ENCODE results near the gene FSCN2.
A peak's percentile ranks its signal among the peaks of the same experiment; 100 is the strongest.

Gene FSCN2

DNA sequence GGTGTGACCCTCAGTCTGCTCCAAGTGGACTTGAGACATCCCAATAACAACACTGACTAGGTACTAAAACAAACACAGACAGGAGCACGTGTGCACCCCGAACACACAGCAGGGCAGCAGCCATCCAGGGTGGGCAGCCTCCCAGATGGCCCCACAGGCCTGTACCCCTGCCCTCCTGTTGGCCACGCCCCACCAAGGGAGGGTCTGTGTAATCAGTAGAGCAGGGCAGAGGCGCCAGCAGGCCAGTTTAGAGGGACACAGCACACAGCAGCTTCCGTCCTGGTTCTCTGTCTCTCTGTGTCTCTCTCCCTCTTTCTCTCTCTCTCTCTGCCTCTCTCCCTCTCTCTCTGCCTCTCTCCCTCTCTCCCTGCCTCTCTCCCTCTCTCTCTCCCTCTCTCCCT lies 37.0 kb upstream of the FSCN2 start:
- no peak for DNase-seq (ENCODE audit: low read depth)

GRCh38 chr17:81491761-81492160 lies 36.4 kb upstream of the FSCN2 start:
- no peak for DNase-seq (ENCODE audit: low read depth)

- DNase-seq (ENCODE audit: low read depth), result no peak
These were observed 36.0 kb upstream of the FSCN2 start for GRCh38 chr17:81492202-81492601.

GRCh38 chr17:81492706-81493105 lies 35.5 kb upstream of the FSCN2 start:
- no peak for DNase-seq (ENCODE audit: low read depth)

- no peak for DNase-seq (ENCODE audit: low read depth)
These were observed 34.8 kb upstream of the FSCN2 start for GRCh38 chr17:81493198-81494038.

DNA sequence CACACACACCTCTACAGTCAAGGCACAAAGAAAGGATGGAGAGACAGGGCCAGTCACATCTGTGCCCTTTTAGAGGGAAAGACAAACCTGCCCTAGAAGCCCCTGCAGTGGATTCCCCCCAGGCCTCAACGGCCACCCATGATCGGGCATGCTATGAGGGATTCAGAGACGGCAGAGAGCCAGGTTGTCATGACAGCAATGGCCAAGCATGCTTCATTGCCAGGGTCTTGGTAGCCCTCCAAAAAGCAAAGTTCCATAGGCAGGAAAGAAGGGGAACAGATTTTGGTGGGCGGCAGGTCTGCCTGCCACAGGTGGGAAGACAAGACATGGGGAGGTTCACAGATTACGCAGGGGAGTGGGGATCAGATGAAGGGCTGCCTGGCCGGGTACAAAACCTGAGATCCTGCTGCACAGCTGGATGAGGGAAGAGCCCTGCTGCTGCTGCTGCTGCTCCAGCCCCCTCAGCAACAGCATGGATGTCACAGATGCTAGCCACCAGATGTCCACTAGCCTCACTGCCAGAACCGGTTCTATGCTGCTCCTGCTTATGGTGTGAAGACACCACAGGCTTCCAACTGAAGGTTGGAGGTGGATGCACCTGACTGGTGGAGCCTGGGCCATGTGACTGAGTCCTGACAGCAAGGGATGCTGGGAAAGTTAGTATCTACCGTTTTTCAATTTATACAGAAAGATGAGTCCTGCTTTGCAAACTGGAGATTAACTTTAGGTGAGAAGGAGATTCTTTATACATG lies 33.4 kb upstream of the FSCN2 start:
- no peak for DNase-seq (ENCODE audit: low read depth)

DNA sequence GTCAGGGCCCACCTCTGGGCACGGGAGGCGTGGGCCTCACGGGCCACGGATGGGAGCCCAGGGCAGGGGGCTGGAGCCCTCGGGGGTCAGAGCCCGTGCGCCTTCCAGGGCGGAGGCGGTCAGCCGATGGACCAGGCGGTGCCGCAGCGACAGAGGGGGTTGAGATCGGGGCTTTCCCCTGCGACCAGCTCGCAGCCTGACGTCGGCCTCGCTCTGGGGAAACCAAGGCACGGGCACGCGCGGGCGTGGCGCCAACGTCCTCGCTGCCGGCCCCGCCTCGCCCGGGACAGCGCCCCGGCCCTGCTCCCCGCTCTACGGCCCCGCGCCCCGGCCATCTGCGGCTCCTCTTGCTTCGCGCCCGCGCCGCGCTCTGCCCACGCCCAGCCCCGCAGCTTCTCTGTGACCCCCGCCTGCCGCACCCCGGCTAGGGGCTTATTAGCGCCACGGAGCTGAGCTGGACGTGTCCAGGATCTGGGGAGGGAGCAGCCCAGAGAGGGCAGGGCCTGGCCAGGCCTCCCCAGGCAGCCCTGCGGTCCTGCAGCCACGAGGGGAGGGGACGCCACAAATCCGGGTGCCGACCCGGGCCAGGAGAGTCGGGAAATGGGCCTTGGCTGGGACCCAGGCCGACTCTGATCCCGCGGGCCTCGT lies 29.1 kb upstream of the FSCN2 start:
- DNase-seq (ENCODE audit: low read depth), result no peak

GRCh38 chr17:81499601-81499970 lies 28.6 kb upstream of the FSCN2 start:
- DNase-seq (ENCODE audit: low read depth), result no peak

- DNase-seq (ENCODE audit: low read depth), result no peak
These were observed 28.1 kb upstream of the FSCN2 start for GRCh38 chr17:81500047-81500446.

DNA sequence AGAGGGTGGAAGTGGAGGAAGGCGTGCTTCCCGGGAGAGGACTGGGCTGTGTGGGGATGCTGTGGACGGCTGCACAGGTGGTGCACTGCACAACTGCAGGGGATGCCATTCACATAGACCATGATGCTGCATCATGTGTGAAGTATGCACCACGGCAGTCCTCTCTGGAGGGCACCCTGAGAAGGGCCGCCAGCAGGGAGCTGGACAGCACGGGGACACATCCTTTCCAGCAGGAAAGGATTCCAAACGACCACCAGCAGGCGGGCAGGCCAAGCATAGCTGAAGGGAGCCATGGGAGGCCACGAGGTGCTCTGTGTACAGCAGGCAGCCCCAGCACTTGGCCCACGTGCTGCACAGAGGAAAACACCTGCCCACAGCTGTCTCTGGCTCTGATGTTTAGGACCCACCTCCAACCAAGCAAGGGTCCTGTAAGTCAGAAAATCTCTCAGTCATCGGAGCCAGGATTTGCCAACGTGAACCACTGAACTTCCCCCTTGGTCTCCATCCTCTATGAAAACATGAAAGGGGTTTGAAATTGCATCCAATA lies 25.6 kb upstream of the FSCN2 start:
- no peak for DNase-seq (ENCODE audit: low read depth)

DNA sequence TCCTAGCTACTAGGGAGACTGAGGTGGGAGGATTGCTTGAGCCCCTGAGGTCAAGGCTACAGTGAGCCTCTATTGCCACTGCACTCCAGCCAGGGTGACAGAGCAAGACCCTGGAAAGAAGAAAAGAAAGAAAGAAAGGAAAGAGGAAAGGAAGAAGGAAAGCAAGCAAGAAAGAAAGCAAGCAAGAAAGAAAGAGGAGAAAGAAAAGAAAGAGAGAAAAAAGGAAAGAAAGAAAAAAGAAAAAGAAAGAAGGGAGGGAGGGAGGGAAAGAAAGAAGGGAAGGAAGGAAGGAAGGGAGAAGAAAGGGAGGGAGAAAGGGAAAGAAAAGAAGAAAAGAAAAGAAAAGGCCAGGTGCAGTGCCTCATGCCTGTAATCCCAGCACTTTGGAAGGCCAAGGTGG lies 24.6 kb upstream of the FSCN2 start:
- no peak for DNase-seq (ENCODE audit: low read depth)

DNA sequence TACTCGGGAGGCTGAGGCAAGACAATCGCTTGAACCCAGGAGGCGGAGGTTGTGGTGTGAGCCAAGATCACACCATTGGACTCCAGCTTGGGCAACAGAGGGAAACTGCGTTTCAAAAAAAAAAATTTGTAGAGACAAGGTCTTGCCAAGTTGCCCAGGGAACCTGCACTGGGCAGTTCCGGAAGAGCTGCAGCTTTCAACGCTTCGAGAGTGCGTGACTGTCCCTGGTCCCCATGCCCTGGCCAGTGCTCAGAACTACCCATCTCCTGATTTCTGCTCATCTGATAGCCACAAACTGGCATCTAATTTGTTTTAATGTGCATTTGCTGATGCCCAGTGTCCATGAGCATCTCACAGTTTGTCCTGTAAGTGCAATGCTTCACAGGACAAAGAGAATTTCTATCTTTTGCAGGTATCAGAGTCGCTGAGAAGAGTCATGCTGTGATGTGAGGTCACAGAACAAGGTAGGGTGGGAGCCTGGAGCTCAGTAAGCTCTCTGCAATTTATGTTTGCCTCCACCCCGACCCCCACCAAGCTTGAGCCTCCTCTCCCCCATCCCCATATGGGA lies 19.5 kb upstream of the FSCN2 start:
- DNase-seq (ENCODE audit: low read depth), result no peak

GRCh38 chr17:81509207-81509971 lies 18.8 kb upstream of the FSCN2 start:
- DNase-seq (ENCODE audit: low read depth), result no peak

- no peak for DNase-seq (ENCODE audit: low read depth)
These were observed 18.0 kb upstream of the FSCN2 start for GRCh38 chr17:81509972-81510784.

DNA sequence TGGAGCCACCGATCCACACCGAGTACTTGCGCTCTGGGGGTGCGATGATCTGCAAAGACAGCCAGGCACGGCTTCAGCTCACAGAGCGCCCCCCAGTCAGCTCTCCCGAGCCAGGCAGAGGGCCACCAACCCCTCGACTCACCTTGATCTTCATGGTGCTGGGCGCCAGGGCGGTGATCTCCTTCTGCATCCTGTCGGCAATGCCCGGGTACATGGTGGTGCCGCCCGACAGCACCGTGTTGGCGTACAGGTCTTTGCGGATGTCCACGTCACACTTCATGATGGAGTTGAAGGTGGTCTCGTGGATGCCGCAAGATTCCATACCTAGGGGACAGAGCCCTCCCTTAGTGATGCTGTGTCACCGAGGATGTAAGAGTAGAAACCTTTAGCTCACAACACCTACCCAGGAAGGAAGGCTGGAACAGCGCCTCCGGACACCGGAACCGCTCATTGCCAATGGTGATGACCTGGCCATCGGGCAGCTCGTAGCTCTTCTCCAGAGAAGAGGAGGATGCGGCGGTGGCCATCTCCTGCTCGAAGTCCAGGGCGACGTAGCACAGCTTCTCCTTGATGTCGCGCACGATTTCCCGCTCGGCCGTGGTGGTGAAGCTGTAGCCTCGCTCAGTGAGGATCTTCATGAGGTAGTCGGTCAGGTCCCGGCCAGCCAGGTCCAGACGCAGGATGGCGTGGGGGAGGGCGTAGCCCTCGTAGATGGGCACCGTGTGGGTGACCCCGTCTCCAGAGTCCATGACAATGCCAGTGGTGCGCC lies 17.2 kb upstream of the FSCN2 start:
- DNase-seq (ENCODE audit: low read depth), result no peak

- no peak for DNase-seq (ENCODE audit: low read depth)
These were observed 16.7 kb upstream of the FSCN2 start for GRCh38 chr17:81511554-81511803.

DNA sequence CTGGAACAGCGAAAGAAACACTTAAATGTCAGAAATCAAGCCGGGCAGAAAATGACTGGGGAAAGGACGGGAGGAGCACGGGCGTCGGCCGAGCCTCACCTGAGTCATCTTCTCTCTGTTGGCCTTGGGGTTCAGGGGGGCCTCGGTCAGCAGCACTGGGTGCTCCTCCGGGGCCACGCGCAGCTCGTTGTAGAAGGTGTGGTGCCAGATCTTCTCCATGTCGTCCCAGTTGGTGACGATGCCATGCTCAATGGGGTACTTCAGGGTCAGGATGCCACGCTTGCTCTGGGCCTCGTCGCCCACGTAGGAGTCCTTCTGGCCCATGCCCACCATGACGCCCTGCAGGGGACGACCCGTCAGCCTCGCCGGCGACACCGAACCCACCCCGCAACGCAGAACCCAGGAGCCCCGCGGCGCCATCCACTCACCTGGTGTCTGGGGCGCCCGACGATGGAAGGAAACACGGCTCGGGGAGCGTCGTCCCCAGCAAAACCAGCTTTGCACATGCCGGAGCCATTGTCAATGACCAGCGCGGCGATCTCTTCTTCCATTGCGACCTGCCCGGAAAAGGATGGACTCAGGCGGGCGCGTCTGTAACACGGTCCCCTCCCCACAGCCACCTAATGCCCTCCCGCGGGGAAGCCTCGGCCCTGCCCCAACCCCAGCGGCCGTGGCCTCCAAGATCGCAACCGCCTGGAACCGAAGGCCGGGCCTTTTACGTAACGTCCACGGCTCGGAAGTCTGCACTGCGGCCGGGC lies 16.2 kb upstream of the FSCN2 start:
- no peak for DNase-seq (ENCODE audit: low read depth)

- peak; percentile 92 for DNase-seq (ENCODE audit: low read depth)
These were observed 15.4 kb upstream of the FSCN2 start, which contains the start of gene ACTG1 for GRCh38 chr17:81512562-81513371. Gene ACTG1, minus strand, starts transcription at chr17:81512799. Its CDS starts 445 bp downstream, at chr17:81512354.

DNA sequence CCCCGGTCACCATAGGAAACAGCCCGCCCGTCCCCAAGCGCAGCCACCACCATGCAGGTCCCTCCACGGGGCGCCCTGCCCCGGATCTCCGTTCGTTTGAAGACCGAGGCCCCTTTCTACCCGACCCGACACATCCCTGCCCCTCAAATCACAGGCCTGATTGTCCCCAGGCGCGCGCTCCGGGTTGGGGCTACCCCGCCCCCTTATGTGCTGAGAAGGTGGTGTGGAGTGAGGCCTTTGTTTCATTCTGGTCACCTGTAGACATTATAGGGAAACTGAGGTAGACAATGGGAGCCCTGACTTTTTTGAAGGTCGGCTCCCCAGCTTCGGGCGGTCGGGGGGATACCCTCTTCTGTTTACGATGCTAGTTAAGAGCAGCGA lies 14.8 kb upstream of the FSCN2 start:
- DNase-seq (ENCODE audit: low read depth), result peak; percentile 68

Measured in activated T-cell treated with anti-CD3 and anti-CD28 coated beads for 48 hours (primary cell).